PC-3 (cell line): ENCODE data around the gene CRHR2.

Source experiments
- CTCF ChIP-seq: fragments of 300-600 bp; sonication (generic); conservative IDR thresholded peaks from 2 replicates; pipeline ENCODE4 v1.5.1; 2017; ENCODE audit warnings: antibody characterized with exemption, low read depth, mild to moderate bottlenecking, low read length
- EZH2phosphoT487 ChIP-seq: fragments of 300-600 bp; sonication (generic); IDR thresholded peaks from 2 replicates; pipeline ENCODE4 v1.6.1; 2018; ENCODE audit warnings: mild to moderate bottlenecking, antibody characterized with exemption, low read length, borderline replicate concordance

GRCh38 chr7:30707391-30708357 is 25.4 kb upstream of the CRHR2 start:
- TF ChIP-seq CTCF (no peak), EZH2phosphoT487 (no peak)
